Embryonic facial prominence (tissue), 1 donor: Measurements from ENCODE around the gene HIPK1.

Experiments
- DNase-seq: peaks from one replicate; pipeline ENCODE4 v3.0.0-alpha.2; 2016; ENCODE audit errors: extremely low spot score

Gene HIPK1

GRCh38 chr1:113928941-113929749 is at the start of gene HIPK1:
Gene HIPK1 (plus strand): TSS chr1:113929324.
- DNase-seq = peak; percentile 91

DNA sequence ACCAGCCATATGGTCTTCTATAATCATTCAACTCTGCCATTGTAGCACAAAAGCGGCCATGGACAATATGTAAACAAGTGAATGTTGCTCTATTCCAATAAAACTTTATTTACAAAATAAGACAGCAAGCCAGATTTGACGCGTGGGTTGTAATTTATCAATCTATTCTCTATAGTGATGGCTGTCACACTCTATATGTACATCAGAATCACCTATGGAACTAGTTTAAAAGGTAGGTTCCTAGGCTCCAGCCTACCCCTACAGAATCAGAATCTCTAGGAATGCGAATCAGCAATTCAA is 49.4 kb upstream of the HIPK1 start:
- DNase-seq = no peak

GRCh38 chr1:113881661-113882060 is 47.5 kb upstream of the HIPK1 start:
- DNase-seq = no peak

- DNase-seq = no peak
These were observed 42.4 kb upstream of the HIPK1 start for GRCh38 chr1:113886417-113887401.

GRCh38 chr1:113887402-113888175 is 41.5 kb upstream of the HIPK1 start, which contains the start of gene BCL2L15:
Gene BCL2L15 (minus strand): TSS chr1:113887581. CDS start chr1:113887375, 206 bp downstream.
- no peak for DNase-seq

DNA sequence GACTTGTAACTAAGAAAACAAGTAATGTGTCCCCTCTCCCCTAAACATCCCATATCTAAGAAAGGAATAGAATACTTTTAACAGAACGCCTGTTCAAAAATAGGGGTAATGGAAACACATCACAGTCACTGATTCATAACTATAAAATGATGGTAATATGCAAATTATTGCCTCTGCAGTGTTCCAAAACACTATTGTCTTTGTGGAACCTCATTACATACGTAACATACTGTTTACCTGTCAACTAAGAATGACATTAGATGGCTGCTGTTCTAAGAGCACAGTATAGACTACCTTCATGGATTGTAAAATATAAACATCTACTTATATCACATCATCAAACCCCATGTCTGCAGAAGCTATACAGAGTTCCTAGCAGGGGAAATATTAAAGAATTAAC is 38.3 kb upstream of the HIPK1 start:
- DNase-seq = no peak

- no peak for DNase-seq
These were observed 37.4 kb upstream of the HIPK1 start for GRCh38 chr1:113891631-113892220.

GRCh38 chr1:113893267-113893666 is 35.9 kb upstream of the HIPK1 start:
- no peak for DNase-seq

- DNase-seq = no peak
These were observed 34.0 kb upstream of the HIPK1 start for GRCh38 chr1:113895098-113895497.

GRCh38 chr1:113895961-113896360 is 33.2 kb upstream of the HIPK1 start:
- no peak for DNase-seq

DNA sequence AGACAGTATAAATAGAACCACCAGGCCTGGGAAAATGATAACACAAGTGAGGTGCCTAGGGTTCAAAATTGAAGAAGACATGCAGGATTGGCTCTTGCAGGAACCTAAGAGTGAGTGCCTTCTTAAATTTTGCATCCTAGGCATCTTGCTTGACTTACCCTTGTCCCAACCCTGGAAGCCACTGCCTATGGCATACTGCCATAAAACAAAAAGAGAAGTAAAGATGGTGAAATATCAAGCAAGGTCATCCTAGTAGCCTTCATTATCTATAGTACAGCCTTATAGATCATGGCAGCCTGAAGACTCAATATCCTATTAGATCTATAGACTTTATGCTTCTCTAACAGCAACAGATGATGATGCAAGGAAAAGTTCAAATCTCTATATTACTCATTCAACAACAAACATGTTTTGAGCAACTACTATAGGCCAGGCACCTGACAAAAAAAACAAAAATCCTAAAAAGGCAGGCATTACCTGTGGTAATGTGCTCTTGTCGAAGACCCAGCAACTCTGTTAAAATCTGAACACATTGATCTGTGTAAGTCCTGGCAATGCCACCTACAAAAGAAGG is 30.8 kb upstream of the HIPK1 start:
- no peak for DNase-seq

DNA sequence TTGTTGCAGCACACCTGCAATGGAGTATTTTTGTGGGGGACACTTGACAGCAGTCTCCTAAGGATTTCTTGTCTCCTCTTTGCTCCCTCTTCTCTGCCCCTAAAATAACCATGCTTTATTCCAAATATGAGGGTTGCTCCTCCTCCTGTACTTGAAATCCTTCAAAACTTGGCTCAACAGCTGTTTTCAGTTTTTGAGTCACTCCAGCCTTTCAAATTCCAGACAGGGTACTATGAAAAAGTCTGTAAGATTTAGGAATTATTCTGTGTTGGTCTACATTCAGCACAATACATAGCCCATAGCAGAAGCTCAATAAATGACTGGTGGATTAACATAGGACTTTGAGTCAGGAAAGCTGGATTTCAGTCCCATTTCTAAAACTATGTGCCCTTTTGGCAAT is 30.0 kb upstream of the HIPK1 start:
- DNase-seq = no peak

- DNase-seq = no peak
These were observed 27.9 kb upstream of the HIPK1 start for GRCh38 chr1:113901191-113901590.

GRCh38 chr1:113903501-113904292 is 25.4 kb upstream of the HIPK1 start:
- no peak for DNase-seq

DNA sequence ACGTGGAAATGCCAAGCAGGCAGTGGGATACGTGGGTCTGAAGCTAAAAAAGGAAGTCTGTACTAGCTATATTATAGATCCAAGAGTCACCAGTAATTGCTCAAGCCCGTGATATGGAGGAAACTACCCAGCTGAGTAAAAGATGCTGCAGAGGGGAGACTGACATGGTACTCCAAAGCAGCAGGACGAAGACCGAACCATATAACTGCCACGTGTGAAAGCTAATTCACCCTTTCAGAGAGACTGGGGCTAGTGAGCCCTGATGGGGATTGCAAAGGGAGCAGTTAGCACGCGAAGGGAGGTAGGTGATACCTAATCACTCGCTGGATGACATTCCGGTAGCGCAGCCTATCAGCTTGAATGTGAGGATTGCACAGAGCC is 24.8 kb upstream of the HIPK1 start:
- peak; percentile 39 for DNase-seq

GRCh38 chr1:113904674-113905434 is 24.3 kb upstream of the HIPK1 start, which contains the start of the genes AP4B1 and DCLRE1B:
Gene AP4B1 (minus strand): TSS chr1:113904799. CDS start chr1:113904717, 82 bp downstream.
Gene DCLRE1B (plus strand): TSS chr1:113905326. CDS start chr1:113905587, 261 bp downstream.
- peak; percentile 99 for DNase-seq

DNA sequence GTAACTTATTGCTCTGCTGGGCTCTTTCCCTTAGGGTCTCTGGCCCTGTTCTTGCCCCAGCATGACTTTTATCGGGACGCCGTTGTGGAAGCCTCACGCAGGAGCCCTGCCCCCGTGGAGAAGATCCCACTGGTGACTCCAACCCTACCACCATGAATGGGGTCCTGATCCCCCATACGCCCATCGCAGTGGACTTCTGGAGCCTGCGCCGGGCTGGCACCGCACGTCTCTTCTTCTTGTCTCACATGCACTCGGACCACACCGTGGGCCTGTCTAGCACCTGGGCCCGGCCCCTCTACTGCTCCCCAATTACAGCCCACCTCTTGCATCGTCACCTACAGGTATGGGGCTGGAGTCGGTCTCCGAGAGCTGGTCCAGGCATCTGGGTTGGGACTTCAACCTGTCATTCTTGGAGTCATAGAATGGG is 23.7 kb upstream of the HIPK1 start:
- peak; percentile 22 for DNase-seq

- no peak for DNase-seq
These were observed 16.4 kb upstream of the HIPK1 start for GRCh38 chr1:113912594-113913311.

- DNase-seq = no peak
These were observed 15.8 kb upstream of the HIPK1 start for GRCh38 chr1:113913312-113913668.
